GM12878 (cell line): ENCODE results near the gene ADCYAP1R1.

Experiments used
- CEBPB ChIP-seq, 2 experiments: fragments of 150-350 bp in 1 of 2; IDR thresholded peaks; 2 replicates each; pipeline ENCODE4 v1.6.1; 2012 to 2014; ENCODE audit warnings: low read depth in 2 of 2, low read length in 2 of 2, borderline replicate concordance in 1 of 2, inconsistent platforms in 1 of 2
- EZH2 ChIP-seq: IDR thresholded peaks from 2 replicates; pipeline ENCODE4 v1.6.1; 2012; ENCODE audit warnings: low read depth, mild to moderate bottlenecking, control low read depth, inconsistent platforms, low read length, borderline replicate concordance; ENCODE audit not compliant: control insufficient read depth
- FOS ChIP-seq: IDR thresholded peaks from 3 replicates; pipeline ENCODE4 v1.6.1; 2011; ENCODE audit warnings: borderline replicate concordance; ENCODE audit not compliant: insufficient read length; ENCODE audit errors: extremely low read depth
- HDAC6 ChIP-seq: fragments of 200-600 bp; sonication (generic); IDR thresholded peaks from one replicate; pipeline ENCODE4 v1.8.0; 2017; ENCODE audit warnings: antibody characterized with exemption; ENCODE audit not compliant: unreplicated experiment
- JUND ChIP-seq: IDR thresholded peaks from 2 replicates; pipeline ENCODE4 v1.6.1; 2012; ENCODE audit warnings: low read depth, mild to moderate bottlenecking, low read length, improper control_type of control experiment, moderate library complexity
- MYC ChIP-seq: IDR thresholded peaks from 2 replicates; pipeline ENCODE4 v1.6.1; 2011; ENCODE audit warnings: mild to moderate bottlenecking, low read length, moderate library complexity, inconsistent platforms; ENCODE audit not compliant: insufficient read depth, insufficient replicate concordance, insufficient read length, severe bottlenecking
- NR2F1 ChIP-seq: fragments of 450-650 bp; conservative IDR thresholded peaks from 2 replicates; pipeline ENCODE4 v1.6.1; 2017; ENCODE audit warnings: mild to moderate bottlenecking
- POLR2A ChIP-seq: IDR thresholded peaks from 2 replicates; pipeline ENCODE4 v1.6.1; 2011; ENCODE audit warnings: low read depth, mild to moderate bottlenecking, low read length
- POLR2AphosphoS5 ChIP-seq: IDR thresholded peaks from 2 replicates; pipeline ENCODE4 v1.6.1; 2011; ENCODE audit warnings: mild to moderate bottlenecking, low read length, inconsistent platforms
- TCF12 ChIP-seq: IDR thresholded peaks from 2 replicates; pipeline ENCODE4 v1.6.1; 2011; ENCODE audit warnings: low read depth, mild to moderate bottlenecking, low read length
- TF ChIP-seq, protein P1 (sequence below): IDR thresholded peaks from 2 replicates; pipeline ENCODE4 v1.6.1; 2012; ENCODE audit warnings: mild to moderate bottlenecking, low read depth, low read length

DNA sequence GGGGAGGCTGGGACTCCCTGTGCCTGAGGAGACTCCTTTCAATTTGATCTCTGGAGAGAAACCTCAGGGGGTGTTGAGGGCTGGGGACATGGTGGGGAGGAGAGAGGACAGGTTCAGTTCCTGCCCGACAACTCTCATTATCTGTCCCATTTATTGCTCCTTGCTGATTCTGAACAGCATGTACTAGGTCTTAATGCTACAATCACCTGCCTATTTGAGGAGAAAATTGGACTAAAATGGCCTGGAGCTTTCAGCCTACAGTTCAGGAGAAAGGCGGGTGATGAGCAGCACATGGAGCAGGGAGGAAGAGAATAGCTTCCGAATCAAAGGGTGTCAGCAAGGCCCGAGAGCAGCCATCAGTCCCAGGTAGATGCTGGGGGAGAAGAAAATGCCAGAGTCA, 30.0 kb upstream of the ADCYAP1R1 start:
- TF ChIP-seq JUND (no peak), MYC (no peak), TCF12 (no peak), POLR2A (no peak), NR2F1 (no peak), POLR2AphosphoS5 (no peak), HDAC6 (no peak), EZH2 (no peak), CEBPB (IDR thresholded peaks at IDR 0.05; ENCODE audit: borderline replicate concordance in 1 of 2, low read depth in 2 of 2, low read length in 2 of 2) (no peak), FOS (no peak)
- TF ChIP-seq, protein P1, sequence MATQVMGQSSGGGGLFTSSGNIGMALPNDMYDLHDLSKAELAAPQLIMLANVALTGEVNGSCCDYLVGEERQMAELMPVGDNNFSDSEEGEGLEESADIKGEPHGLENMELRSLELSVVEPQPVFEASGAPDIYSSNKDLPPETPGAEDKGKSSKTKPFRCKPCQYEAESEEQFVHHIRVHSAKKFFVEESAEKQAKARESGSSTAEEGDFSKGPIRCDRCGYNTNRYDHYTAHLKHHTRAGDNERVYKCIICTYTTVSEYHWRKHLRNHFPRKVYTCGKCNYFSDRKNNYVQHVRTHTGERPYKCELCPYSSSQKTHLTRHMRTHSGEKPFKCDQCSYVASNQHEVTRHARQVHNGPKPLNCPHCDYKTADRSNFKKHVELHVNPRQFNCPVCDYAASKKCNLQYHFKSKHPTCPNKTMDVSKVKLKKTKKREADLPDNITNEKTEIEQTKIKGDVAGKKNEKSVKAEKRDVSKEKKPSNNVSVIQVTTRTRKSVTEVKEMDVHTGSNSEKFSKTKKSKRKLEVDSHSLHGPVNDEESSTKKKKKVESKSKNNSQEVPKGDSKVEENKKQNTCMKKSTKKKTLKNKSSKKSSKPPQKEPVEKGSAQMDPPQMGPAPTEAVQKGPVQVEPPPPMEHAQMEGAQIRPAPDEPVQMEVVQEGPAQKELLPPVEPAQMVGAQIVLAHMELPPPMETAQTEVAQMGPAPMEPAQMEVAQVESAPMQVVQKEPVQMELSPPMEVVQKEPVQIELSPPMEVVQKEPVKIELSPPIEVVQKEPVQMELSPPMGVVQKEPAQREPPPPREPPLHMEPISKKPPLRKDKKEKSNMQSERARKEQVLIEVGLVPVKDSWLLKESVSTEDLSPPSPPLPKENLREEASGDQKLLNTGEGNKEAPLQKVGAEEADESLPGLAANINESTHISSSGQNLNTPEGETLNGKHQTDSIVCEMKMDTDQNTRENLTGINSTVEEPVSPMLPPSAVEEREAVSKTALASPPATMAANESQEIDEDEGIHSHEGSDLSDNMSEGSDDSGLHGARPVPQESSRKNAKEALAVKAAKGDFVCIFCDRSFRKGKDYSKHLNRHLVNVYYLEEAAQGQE: no peak
